ENCODE measurements around the gene NSMCE4A. TPM values are rescaled to one million over a fixed set of nuclear protein-coding genes. Genes with fewer than 3 reads are reported as not detected.
"Not testable (repeated sequence)": the region's sequence is repeated elsewhere in the genome, so short reads cannot be mapped to it uniquely, and the experiment has no call there.

NSMCE4A gene
- 78.7 and 88.9 TPM in 2 replicates for total RNA-seq

DNA sequence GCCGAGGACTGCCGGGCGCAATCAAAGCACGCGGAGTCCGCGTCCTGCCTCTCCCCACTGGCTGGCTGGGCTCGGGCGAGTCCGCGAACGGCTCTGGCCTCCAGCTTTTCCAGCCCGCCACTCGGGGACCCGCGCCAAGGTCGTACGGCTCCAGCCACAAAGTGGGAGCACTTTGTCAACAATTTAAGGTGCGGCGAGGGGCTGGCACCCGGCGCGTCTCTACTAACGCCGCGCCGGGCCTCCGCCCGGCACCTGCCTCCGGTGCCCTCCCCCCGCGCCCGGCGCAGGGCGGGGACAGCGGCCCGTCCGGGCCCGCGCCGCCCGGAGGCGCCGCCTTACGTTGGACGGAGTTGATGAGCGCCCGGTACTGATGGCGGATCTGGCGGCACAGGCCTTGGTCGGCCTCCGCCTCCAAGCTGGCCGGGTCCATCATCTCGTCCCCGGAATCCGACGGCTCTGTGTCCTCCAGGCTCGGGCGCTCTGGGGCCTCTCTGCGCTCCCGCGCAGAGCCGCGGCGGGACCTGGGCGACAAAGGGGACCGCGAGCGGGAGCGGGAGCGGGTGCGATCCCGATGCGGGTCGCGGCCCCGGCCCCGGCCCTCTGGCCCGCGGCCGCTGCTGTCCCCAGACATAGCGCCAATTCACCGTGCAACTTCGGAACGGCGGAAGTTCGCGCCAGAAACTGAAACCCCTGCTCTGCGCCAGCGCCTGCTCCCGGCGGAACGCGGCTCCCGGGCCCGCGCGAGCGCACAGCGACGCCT is at the start of gene NSMCE4A:
Gene NSMCE4A, minus strand, starts transcription at position 683 of the 760 bp plus-strand sequence. Its CDS starts 52 bp downstream, at position 631.
- Mint-ChIP-seq H3K9me3 (peaks cover 5% of the 10 kb centered on the region), H3K4me3 (peak within 1 kb of the TSS; percentile 90), H3K36me3 (ENCODE audit: low read depth) (peaks cover 24% of the 10 kb centered on the region), H3K4me1 (peaks cover 18% of the 10 kb centered on the region), H3K27ac (peak within 1 kb of the TSS; percentile 53), H3K27me3 (no peaks in the 10 kb centered on the region)
- peak; percentile 94 for DNase-seq
- intact Hi-C loops (cut with micrococcal nuclease) = loop anchor here (1.0 kb wide), 1 partner anchor 47 kb away; no protein-coding TSS in a partner anchor

- DNase-seq; intact Hi-C loops (cut with micrococcal nuclease); H3K27me3 Mint-ChIP-seq; H3K36me3 Mint-ChIP-seq (ENCODE audit: low read depth); H3K4me3 Mint-ChIP-seq; H3K4me1 Mint-ChIP-seq; H3K9me3 Mint-ChIP-seq; H3K27ac Mint-ChIP-seq: not testable (repeated sequence)
Measured at GRCh38 chr10:122023257-122023656, 48.2 kb upstream of the NSMCE4A start.

DNA sequence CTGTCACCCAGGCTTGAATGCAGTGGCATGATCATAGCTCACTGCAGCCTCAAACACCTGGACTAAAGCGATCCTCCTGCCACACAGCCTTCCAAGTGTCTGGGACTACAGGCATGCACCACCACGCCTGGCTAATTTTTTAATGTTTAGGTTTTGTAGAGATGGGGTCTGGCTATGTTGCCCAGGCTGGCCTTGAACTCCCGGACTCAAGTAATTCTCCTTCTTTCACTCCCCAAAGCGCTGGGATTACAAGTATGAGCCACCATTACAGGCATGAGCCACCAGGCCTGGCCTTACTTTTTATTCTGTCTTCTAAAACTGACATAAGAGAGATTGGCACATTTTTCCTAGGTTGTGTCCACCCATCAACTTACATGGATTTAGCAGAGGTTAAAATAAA is 47.3 kb upstream of the NSMCE4A start:
- Mint-ChIP-seq H3K36me3 (ENCODE audit: low read depth) (no peaks in the 10 kb centered on the region), H3K4me1 (no peaks in the 10 kb centered on the region), H3K4me3 (no peak overlapping the region), H3K27me3 (peaks cover 11% of the 10 kb centered on the region), H3K27ac (no peak overlapping the region), H3K9me3 (no peaks in the 10 kb centered on the region)
- no peak for DNase-seq
- intact Hi-C loops (cut with micrococcal nuclease) = no loop called here

- intact Hi-C loops (cut with micrococcal nuclease) = no loop called here
- DNase-seq = no peak
- Mint-ChIP-seq H3K27ac (no peak overlapping the region), H3K4me1 (no peaks in the 10 kb centered on the region), H3K27me3 (peaks cover 11% of the 10 kb centered on the region), H3K9me3 (no peaks in the 10 kb centered on the region), H3K36me3 (ENCODE audit: low read depth) (no peaks in the 10 kb centered on the region), H3K4me3 (no peak overlapping the region)
Measured at GRCh38 chr10:122021828-122022227, 46.8 kb upstream of the NSMCE4A start.

DNA sequence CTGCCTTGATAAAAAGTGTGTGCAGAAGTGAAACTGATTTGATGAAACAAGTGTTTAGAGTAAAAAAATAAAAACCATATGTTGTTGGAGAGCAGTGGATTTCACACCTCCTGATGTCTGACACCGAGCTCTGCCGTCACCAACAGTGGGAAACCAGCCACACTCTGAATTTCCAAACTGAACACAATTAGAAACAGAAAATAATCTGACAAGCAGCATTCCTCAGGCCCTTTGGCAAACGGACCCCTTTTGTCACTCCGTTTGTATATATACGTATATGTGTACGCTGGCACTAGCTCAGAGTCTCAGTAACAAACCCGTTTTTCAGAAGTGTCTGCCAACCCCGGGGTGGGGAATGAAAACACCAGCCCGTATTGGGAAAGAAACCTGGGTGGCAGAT is 46.4 kb upstream of the NSMCE4A start:
- intact Hi-C loops (cut with micrococcal nuclease) = no loop called here
- Mint-ChIP-seq H3K27ac (no peak overlapping the region), H3K4me3 (no peak overlapping the region), H3K4me1 (no peaks in the 10 kb centered on the region), H3K27me3 (peaks cover 11% of the 10 kb centered on the region), H3K9me3 (no peaks in the 10 kb centered on the region), H3K36me3 (ENCODE audit: low read depth) (no peaks in the 10 kb centered on the region)
- no peak for DNase-seq

DNA sequence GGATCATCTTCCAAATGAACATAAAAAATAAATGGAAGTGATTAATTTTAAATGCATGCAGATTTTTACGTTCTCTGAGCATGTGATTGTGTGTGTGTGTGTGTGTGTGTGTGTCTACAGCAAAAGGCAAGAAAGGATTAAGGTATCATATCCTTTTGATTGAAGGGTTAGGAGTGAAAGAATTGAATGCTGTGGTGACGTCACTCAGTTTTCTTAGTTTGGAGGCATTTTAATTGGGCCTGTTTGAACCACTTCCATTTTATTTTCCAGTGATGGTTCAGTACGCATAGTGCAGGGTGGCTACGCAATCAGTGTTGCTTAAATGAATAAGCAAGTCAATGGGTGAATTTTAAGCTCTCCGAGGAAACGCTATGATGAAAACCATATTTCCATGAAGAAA is 45.2 kb upstream of the NSMCE4A start:
- intact Hi-C loops (cut with micrococcal nuclease) = no loop called here

DNA sequence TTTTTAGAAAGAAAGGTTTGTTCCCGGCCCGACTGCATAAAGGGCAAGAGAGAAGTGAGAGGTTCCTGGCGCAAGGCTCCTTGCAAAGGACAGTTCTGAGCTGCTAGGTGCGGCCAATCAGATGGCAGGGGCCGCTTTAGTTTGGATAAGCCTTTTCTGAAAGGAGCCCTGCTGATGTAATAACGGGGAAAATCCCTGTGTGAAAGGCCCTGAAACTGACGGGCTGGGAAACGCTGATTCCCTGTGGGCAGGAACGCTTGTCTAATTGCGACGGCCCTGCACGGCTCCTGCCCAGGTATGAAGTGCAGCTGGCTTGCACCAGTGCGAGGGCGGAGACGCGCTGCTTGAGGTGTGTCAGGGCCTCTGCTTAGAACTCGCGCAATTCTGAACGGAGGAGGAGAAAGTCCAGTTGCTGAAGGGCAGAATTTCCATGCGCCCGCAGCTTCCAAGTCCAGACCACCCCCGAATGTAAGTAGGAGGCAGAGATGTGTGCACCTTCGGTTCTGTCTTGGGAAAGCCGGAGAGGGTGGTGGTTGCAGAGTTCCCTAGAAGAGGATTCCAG is 44.5 kb upstream of the NSMCE4A start:
- DNase-seq = no peak
- Mint-ChIP-seq H3K4me3 (no peak overlapping the region), H3K27ac (no peak overlapping the region)

More for the DNA sequence above, 45.2 kb upstream of the NSMCE4A start:
- Mint-ChIP-seq H3K4me1 (no peaks in the 10 kb centered on the region), H3K9me3 (no peaks in the 10 kb centered on the region), H3K27ac (no peak overlapping the region), H3K4me3 (no peak overlapping the region), H3K36me3 (ENCODE audit: low read depth) (no peaks in the 10 kb centered on the region), H3K27me3 (peaks cover 11% of the 10 kb centered on the region)
- no peak for DNase-seq

GRCh38 chr10:122018951-122019413 is 44.0 kb upstream of the NSMCE4A start:
- no peaks in the 10 kb centered on the region for H3K4me1 Mint-ChIP-seq
- intact Hi-C loops (cut with micrococcal nuclease) = no loop called here
- no peaks in the 10 kb centered on the region for H3K9me3 Mint-ChIP-seq
- H3K4me3 Mint-ChIP-seq = no peak overlapping the region
- DNase-seq = no peak
- peaks cover 11% of the 10 kb centered on the region for H3K27me3 Mint-ChIP-seq
- H3K27ac Mint-ChIP-seq = no peak overlapping the region
- H3K36me3 Mint-ChIP-seq (ENCODE audit: low read depth) = no peaks in the 10 kb centered on the region

More for the DNA sequence above, 44.5 kb upstream of the NSMCE4A start:
- intact Hi-C loops (cut with micrococcal nuclease) = no loop called here
- Mint-ChIP-seq H3K4me1 (no peaks in the 10 kb centered on the region), H3K9me3 (no peaks in the 10 kb centered on the region), H3K27me3 (peaks cover 11% of the 10 kb centered on the region), H3K36me3 (ENCODE audit: low read depth) (no peaks in the 10 kb centered on the region)

DNA sequence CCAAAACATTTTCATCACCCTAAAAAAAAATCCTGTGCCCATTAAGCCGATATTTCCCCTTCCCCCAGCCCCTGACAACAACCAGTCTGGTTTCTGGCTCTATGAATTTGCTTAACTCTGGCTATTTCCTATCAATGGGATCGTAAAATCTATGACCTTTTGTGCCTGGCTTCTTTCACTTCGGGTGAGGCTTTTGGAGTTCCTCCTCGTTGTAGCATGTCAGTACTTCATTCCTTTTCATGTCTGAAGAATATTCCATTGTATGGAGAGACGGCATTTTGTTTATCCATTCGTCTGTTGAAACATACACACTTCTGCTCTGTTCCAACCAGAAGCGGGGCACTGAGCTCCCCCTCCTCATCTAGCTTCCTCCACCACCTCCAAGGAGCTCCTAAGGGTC is 43.5 kb upstream of the NSMCE4A start:
- H3K27ac Mint-ChIP-seq = no peak overlapping the region
- H3K36me3 Mint-ChIP-seq (ENCODE audit: low read depth) = no peaks in the 10 kb centered on the region
- no peaks in the 10 kb centered on the region for H3K9me3 Mint-ChIP-seq
- intact Hi-C loops (cut with micrococcal nuclease) = no loop called here
- peaks cover 11% of the 10 kb centered on the region for H3K27me3 Mint-ChIP-seq
- no peak overlapping the region for H3K4me3 Mint-ChIP-seq
- no peak for DNase-seq
- no peaks in the 10 kb centered on the region for H3K4me1 Mint-ChIP-seq

- H3K4me1 Mint-ChIP-seq; intact Hi-C loops (cut with micrococcal nuclease); H3K27ac Mint-ChIP-seq; DNase-seq; H3K9me3 Mint-ChIP-seq; H3K36me3 Mint-ChIP-seq (ENCODE audit: low read depth); H3K4me3 Mint-ChIP-seq: not testable (repeated sequence)
- peaks cover 11% of the 10 kb centered on the region for H3K27me3 Mint-ChIP-seq
Measured at GRCh38 chr10:122017926-122018325, 42.9 kb upstream of the NSMCE4A start.

DNA sequence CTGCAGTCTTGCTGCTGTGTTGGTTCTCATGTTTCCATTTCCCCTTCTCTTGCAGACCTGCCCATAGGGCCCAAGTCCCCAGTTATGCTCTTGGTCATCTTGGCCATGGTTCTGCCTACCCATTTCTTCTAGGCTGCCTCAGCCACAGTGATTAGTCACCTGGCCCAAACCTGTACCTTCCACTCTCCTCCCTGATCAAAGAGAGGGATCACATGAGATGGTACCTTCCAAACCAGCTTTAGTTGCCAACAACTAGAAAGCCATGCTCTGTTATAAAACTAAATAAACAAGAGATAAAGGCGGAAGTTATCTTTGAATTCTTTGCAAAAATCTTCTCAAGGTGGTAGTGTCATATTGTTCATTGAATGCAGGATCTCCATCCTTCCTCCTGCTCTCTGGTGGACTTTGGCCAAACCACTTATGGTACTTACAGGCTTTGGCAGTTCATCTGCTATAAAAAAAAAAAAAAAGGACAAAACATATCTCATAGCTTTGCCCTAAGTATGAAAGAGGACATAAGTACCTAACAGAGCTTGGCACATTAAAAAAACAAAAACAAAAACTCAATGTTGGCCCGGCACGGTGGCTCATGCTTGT is 39.7 kb upstream of the NSMCE4A start:
- H3K36me3 Mint-ChIP-seq (ENCODE audit: low read depth) = no peaks in the 10 kb centered on the region
- no peak for DNase-seq
- intact Hi-C loops (cut with micrococcal nuclease) = no loop called here
- H3K9me3 Mint-ChIP-seq = no peaks in the 10 kb centered on the region
- no peak overlapping the region for H3K4me3 Mint-ChIP-seq
- peaks cover 9% of the 10 kb centered on the region for H3K27me3 Mint-ChIP-seq
- no peak overlapping the region for H3K27ac Mint-ChIP-seq
- no peaks in the 10 kb centered on the region for H3K4me1 Mint-ChIP-seq

DNA sequence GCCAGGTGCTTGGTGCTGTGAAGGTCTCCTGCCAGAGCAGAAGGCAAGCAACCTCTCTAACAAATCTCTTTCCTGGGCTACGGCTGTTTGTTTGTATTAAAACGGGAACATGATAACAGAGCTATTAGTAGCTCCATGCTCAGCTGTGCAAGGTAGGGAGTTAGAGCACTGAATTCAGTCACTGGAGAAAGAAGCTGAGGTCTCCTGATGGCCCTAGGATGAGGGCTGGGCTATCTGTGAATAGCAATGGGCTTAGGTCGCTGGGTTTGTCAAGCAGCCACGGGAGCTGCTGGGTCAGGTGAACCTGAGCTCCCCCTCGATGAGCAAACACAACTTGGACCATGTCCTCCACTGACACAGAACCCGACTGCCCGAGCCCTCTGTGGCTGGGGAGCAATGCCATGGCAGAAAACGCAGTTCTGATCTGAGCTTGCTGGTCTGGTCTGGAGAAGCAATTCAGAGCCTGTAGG is 38.3 kb upstream of the NSMCE4A start:
- Mint-ChIP-seq H3K36me3 (ENCODE audit: low read depth) (no peaks in the 10 kb centered on the region), H3K4me3 (no peak overlapping the region), H3K4me1 (no peaks in the 10 kb centered on the region), H3K27me3 (peaks cover 2% of the 10 kb centered on the region), H3K9me3 (no peaks in the 10 kb centered on the region), H3K27ac (no peak overlapping the region)
- intact Hi-C loops (cut with micrococcal nuclease) = no loop called here
- DNase-seq = no peak

GRCh38 chr10:122012731-122013130 is 37.7 kb upstream of the NSMCE4A start:
- Mint-ChIP-seq H3K36me3 (ENCODE audit: low read depth) (no peaks in the 10 kb centered on the region), H3K4me1 (no peaks in the 10 kb centered on the region), H3K27me3 (no peaks in the 10 kb centered on the region), H3K27ac (no peak overlapping the region), H3K9me3 (no peaks in the 10 kb centered on the region), H3K4me3 (no peak overlapping the region)
- intact Hi-C loops (cut with micrococcal nuclease) = no loop called here
- DNase-seq = no peak

GRCh38 chr10:122010405-122011050 is 35.5 kb upstream of the NSMCE4A start:
- no peaks in the 10 kb centered on the region for H3K4me1 Mint-ChIP-seq
- H3K27ac Mint-ChIP-seq = no peak overlapping the region
- H3K4me3 Mint-ChIP-seq = no peak overlapping the region
- DNase-seq = no peak
- H3K27me3 Mint-ChIP-seq = no peaks in the 10 kb centered on the region
- intact Hi-C loops (cut with micrococcal nuclease) = no loop called here
- no peaks in the 10 kb centered on the region for H3K36me3 Mint-ChIP-seq (ENCODE audit: low read depth)
- H3K9me3 Mint-ChIP-seq = no peaks in the 10 kb centered on the region

Measured in activated CD4-positive, alpha-beta T cell treated with anti-CD3 and anti-CD28 coated beads, Interleukin-2, amount 10 ng/mL, durations not matched to agents 24 days and 14 days (primary cell).